Transverse colon (tissue), 4 donors: Measurements from ENCODE around the gene MEIS3. TPM values are rescaled to one million over a fixed set of nuclear protein-coding genes. Genes with fewer than 3 reads are reported as not detected.

Experiments
- DNase-seq: peaks from one replicate; pipeline ENCODE4 v3.0.0-alpha.2; 2019
- H3K27ac ChIP-seq, 4 donors: fragments of 200-600 bp; sonication (generic); 2 replicates each; pipeline ENCODE4 v1.5.1; 2016 to 2018; ENCODE audit warnings: inconsistent platforms in 4 of 4
- H3K27me3 ChIP-seq: fragments of 200-600 bp; sonication (generic); 2 replicates; pipeline ENCODE4 v1.5.1; 2017; ENCODE audit warnings: inconsistent platforms
- H3K36me3 ChIP-seq, 4 donors: fragments of 200-600 bp; sonication (generic); 2 replicates each; pipeline ENCODE4 v1.5.1; 2017 to 2019; ENCODE audit warnings: inconsistent platforms in 4 of 4
- H3K4me1 ChIP-seq, 4 donors: fragments of 200-600 bp; sonication (generic); 2 replicates each; pipeline ENCODE4 v1.5.1; 2017 to 2020; ENCODE audit warnings: inconsistent platforms in 4 of 4
- H3K4me3 ChIP-seq, 4 donors: fragments of 200-600 bp; sonication (generic); 1 replicate in 1 of 4; 2 replicates in 3 of 4; pipeline versions ENCODE4 v1.5.1 to v1.6.1; 2017 to 2019; ENCODE audit warnings: inconsistent platforms in 4 of 4
- H3K9me3 ChIP-seq, 2 donors: fragments of 200-600 bp; sonication (generic); 2 replicates each; pipeline ENCODE4 v1.5.1; 2017 to 2019; ENCODE audit warnings: inconsistent platforms in 2 of 2
- EP300 ChIP-seq: sonication (generic); formaldehyde crosslinking; IDR thresholded peaks from one replicate; pipeline ENCODE4 v1.6.1; 2017; ENCODE audit warnings: antibody characterized with exemption, low read depth
- POLR2A ChIP-seq: fragments of 450-650 bp; IDR thresholded peaks from one replicate; pipeline ENCODE4 v1.6.1; 2016; ENCODE audit warnings: antibody characterized with exemption, mild to moderate bottlenecking, moderate library complexity
- POLR2AphosphoS5 ChIP-seq, 3 donors: sonication (generic); formaldehyde crosslinking; IDR thresholded peaks; one replicate each; pipeline ENCODE4 v1.6.1; 2016; ENCODE audit warnings: antibody characterized with exemption in 3 of 3
- WGBS, 2 donors: methylation state at CpG; one replicate each; pipeline ENCODE4 v1.1.5; 2018; ENCODE audit warnings: low coverage in 1 of 2; 5-methylcytosine and 5-hydroxymethylcytosine counted together
- in situ Hi-C, 4 donors: fragments of 200-750 bp; cut with MboI; loops; one replicate each; pipeline versions ENCODE4 v1.15.0 to v1.15.1; 2017; ENCODE audit warnings: low sequenced_read_pairs in 3 of 4, low pct_ligation_motif_present in 1 of 4, low pct_unique_long_range_greater_than_20kb in 1 of 4
- intact Hi-C: fragments of 100-400 bp; cut with DNase I; formaldehyde crosslinking; loops from one replicate; pipeline ENCODE4 v1.15.1; 2023; ENCODE audit warnings: low total_unique reads
- total RNA-seq, 4 donors: library from RNA; depleted of rRNA; stranded (reverse); fragments of >200 nt; gene quantifications; one replicate each; pipeline ENCODE4 v1.1.0, GENCODE V29; 2016
- TF ChIP-seq, protein P1 (sequence below), 5 experiments: fragments of 200-600 bp in 3 of 5; fragments of 450-650 bp in 2 of 5; sonication (generic) in 3 of 5; IDR thresholded peaks; 1 replicate in 2 of 5; 2 replicates in 3 of 5; pipeline ENCODE4 v1.5.1; 2016 to 2017; ENCODE audit warnings: antibody characterized with exemption in 5 of 5, inconsistent platforms in 3 of 5, mild to moderate bottlenecking in 2 of 5, moderate library complexity in 1 of 5

MEIS3 gene
- total RNA-seq, 4 donors from 2014 or later = 2.3 to 56.5 (median 7.1) TPM; not detected in 1

DNA sequence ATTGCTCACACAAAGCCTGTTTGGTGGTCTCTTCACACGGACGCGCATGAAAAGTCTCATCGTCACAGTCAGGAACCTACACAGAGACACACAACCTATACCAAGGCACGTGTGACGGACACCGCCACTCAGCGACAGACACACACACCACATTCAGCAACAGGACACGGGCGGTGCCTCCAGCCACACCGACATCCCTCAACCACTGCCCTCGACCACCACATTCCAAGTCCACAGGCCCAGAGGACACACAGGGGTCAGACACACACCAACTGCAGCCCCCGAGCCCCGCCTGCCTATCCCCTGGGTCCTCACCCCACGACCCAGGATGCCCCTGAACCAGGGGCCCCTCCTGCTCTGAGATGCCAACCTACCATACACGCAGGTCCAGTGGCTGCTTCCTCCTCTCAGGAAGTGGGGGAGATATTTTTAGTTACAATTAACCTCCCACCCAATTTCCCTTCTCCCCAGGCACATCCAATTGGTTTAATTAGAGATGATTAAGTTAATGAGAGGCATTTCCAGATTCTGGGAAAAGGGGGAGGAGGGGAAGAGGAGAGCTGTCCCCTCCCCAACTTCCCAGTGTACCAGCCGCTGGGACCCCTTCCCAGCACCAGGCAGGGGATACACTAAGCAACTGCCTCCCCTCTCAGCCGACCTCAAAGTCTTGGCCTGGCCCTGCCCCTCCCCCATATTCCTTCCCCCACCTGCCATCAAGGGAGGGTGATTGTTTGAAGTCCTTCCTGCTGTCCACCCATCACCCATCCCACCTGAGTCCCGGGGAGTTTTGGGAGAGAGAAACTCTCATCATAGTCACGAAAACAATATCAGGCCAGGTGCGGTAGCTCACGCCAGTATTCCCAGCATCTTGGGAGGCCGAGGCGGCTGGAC, 20.4 kb downstream of the MEIS3 start:
- Histone ChIP-seq H3K9me3 (no peaks in the 10 kb centered on the region), H3K4me1 (no peaks in the 10 kb centered on the region), H3K4me3 (no peak overlapping the region), H3K27me3 (peaks cover 13% of the 10 kb centered on the region), H3K27ac (no peak overlapping the region), H3K36me3 (no peaks in the 10 kb centered on the region)
- in situ Hi-C loops = loop anchor here in 1 of 4 donors (25.0 kb wide), 1 partner anchor 112 kb away; no protein-coding TSS in a partner anchor
- DNase-seq = no peak
- intact Hi-C loops = no loop called here
- 26 to 53% methylated on average over 4 to 24 of the region's 24 CpGs for WGBS, 2 donors
- TF ChIP-seq POLR2AphosphoS5 (IDR thresholded peaks at IDR 0.05) (no peak), POLR2A (no peak), EP300 (no peak)
- TF ChIP-seq, protein P1, sequence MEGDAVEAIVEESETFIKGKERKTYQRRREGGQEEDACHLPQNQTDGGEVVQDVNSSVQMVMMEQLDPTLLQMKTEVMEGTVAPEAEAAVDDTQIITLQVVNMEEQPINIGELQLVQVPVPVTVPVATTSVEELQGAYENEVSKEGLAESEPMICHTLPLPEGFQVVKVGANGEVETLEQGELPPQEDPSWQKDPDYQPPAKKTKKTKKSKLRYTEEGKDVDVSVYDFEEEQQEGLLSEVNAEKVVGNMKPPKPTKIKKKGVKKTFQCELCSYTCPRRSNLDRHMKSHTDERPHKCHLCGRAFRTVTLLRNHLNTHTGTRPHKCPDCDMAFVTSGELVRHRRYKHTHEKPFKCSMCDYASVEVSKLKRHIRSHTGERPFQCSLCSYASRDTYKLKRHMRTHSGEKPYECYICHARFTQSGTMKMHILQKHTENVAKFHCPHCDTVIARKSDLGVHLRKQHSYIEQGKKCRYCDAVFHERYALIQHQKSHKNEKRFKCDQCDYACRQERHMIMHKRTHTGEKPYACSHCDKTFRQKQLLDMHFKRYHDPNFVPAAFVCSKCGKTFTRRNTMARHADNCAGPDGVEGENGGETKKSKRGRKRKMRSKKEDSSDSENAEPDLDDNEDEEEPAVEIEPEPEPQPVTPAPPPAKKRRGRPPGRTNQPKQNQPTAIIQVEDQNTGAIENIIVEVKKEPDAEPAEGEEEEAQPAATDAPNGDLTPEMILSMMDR (IDR thresholded peaks at IDR 0.05) = no peak

DNA sequence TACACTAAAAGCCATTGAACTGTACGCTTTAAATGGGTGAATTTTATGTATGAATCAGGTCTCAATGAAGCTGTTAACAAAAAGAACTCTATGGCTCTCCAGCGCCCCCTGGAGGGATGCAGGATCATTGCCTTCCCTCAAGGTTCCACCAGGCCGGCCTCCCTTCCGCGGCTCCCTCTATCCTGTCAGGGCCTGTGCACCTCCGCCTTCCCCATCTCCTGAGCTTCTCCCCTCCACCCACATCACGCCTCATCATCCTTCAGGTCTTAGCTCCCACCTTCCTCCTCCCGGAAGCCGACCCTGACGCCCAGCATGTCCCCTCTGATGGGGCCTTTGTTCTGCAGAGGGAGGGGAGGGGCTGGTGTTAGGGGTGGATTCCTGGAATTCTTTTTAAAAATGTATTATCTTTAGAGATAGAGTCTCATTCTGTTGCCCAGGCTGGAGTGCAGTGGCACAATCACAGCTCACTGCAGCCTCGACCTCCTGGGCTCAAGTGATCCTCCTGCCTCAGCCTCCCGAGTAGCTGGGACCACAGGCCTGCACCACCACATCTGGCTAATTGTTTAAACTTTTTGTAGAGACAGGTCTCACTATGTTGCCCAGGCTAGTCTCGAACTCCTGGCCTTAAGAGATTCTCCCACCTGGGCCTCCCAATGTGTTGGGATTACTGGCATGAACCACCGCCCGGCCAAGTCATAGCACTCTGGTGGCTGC, 27.7 kb downstream of the MEIS3 start:
- WGBS, 2 donors = 35 to 36% methylated on average over 5 to 15 of the region's 15 CpGs
- peak; percentile 76 for DNase-seq
- H3K36me3 ChIP-seq = no peaks in the 10 kb centered on the region
- no peak for TF ChIP-seq EP300
- TF ChIP-seq, protein P1 (IDR thresholded peaks at IDR 0.05) = peak; percentile 77 to 95 (median 83)
- H3K27me3 ChIP-seq = no peaks in the 10 kb centered on the region
- H3K27ac ChIP-seq = no peak overlapping the region
- H3K9me3 ChIP-seq = no peaks in the 10 kb centered on the region
- no peaks in the 10 kb centered on the region for H3K4me1 ChIP-seq
- no peak overlapping the region for H3K4me3 ChIP-seq
- intact Hi-C loops (no loop called here), in situ Hi-C loops (loop anchor here in 1 of 4 donors (25.0 kb wide), 1 partner anchor 104 kb away; no protein-coding TSS in a partner anchor)

DNA sequence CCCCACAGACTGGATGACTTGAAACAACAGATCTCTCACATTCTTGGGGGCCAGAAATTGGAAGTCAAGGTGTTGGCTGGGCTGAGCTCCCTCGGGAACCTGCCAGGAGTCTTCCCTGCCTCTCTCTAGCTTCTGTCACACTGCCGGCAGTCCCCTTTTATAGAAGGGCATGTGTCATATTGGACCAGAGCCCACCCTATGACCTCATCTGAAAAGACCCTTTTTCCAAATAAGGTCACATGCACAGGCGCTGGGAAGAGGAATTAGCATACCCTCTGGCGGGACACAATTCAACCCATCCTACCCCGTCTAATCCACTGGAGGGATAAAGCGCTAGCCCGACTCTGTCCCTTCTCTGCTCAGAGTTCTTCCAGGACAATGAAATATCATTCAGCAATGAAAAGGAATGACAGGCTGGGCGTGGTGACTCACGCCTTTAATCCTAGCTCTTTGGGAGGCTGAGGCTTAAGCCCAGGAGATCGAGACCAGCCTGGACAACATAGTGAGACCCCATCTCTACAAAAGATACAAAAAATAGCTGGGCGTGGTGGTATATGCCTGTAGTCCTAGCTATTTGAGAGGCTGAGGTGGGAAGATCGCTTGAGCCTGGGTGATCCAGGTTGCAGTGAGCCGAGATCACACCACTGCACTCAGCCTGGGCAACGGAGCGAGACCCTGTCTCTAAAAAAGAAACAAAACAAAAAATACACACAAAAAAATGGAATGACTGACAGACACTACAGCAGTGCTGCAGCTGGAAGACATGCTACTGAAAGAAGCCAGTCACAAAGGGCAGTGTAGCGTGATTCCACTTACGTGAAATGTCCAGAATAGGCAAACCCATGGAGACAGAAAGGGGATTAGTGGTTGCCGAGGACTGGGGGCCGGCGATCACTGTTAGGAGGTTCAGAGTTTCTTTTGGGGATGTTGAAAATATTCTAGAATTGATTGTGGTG, 28.5 kb downstream of the MEIS3 start:
- Histone ChIP-seq H3K9me3 (no peaks in the 10 kb centered on the region), H3K36me3 (no peaks in the 10 kb centered on the region), H3K27me3 (no peaks in the 10 kb centered on the region), H3K4me3 (no peak overlapping the region), H3K27ac (no peak overlapping the region), H3K4me1 (no peaks in the 10 kb centered on the region)
- 72 to 75% methylated on average over 10 to 20 of the region's 20 CpGs for WGBS, 2 donors
- DNase-seq = no peak
- in situ Hi-C loops = loop anchor here in 1 of 4 donors (25.0 kb wide), 1 partner anchor 104 kb away; no protein-coding TSS in a partner anchor
- intact Hi-C loops = no loop called here
- no peak for TF ChIP-seq EP300
- TF ChIP-seq, protein P1 (IDR thresholded peaks at IDR 0.05) = no peak
- no peak for TF ChIP-seq POLR2A
- no peak for TF ChIP-seq POLR2AphosphoS5 (IDR thresholded peaks at IDR 0.05)
